T-helper 2 cell treated with Interferon-gamma antibody and Interleukin-4, amounts not matched to agents 5 μg/mL and 100 μg/mL, for 36 hours (primary cell): ENCODE measurements around the gene GLB1L.

Experiments used
- DNase-seq: peaks from one replicate; pipeline ENCODE4 v3.0.0; 2021; ENCODE audit warnings: low spot score
- H3K27ac Mint-ChIP-seq: one replicate; pipeline ENCODE4 v1.8.0; 2021; ENCODE audit warnings: mild to moderate bottlenecking, mixed read lengths
- H3K27me3 Mint-ChIP-seq: one replicate; pipeline ENCODE4 v1.8.0; 2021; ENCODE audit warnings: low read depth, mixed read lengths
- H3K36me3 Mint-ChIP-seq: one replicate; pipeline ENCODE4 v1.8.0; 2021; ENCODE audit warnings: low read depth, mixed read lengths
- H3K4me1 Mint-ChIP-seq: one replicate; pipeline ENCODE4 v1.8.0; 2021; ENCODE audit warnings: low read depth, mixed read lengths
- H3K4me3 Mint-ChIP-seq: one replicate; pipeline ENCODE4 v1.8.0; 2022; ENCODE audit warnings: mild to moderate bottlenecking, moderate library complexity, mixed read lengths
- H3K9me3 Mint-ChIP-seq: one replicate; pipeline ENCODE4 v1.8.0; 2021; ENCODE audit warnings: mixed read lengths

GLB1L gene

GRCh38 chr2:219252900-219253752, 7.9 kb upstream of the GLB1L start, which contains the start of gene TUBA4B:
Gene TUBA4B, plus strand, starts transcription at chr2:219253243. Its CDS starts 165 bp downstream, at chr2:219253408.
- Mint-ChIP-seq H3K9me3 (no peaks in the 10 kb centered on the region), H3K4me1 (peaks cover 48% of the 10 kb centered on the region), H3K36me3 (peaks cover 50% of the 10 kb centered on the region), H3K27me3 (peaks cover 3% of the 10 kb centered on the region), H3K4me3 (peak within 1 kb of the TSS; percentile 98), H3K27ac (peak within 1 kb of the TSS; percentile 90)
- DNase-seq = peak; percentile 63

- Mint-ChIP-seq H3K36me3 (peaks cover 56% of the 10 kb centered on the region), H3K4me1 (peaks cover 54% of the 10 kb centered on the region), H3K4me3 (peak overlapping the region; percentile 98), H3K9me3 (no peaks in the 10 kb centered on the region), H3K27me3 (peaks cover 3% of the 10 kb centered on the region), H3K27ac (peak overlapping the region; percentile 89)
- DNase-seq = no peak
Observed at GRCh38 chr2:219252570-219252899, 7.3 kb upstream of the GLB1L start.

- DNase-seq = no peak
- Mint-ChIP-seq H3K4me3 (peak overlapping the region; percentile 98), H3K27me3 (peaks cover 3% of the 10 kb centered on the region), H3K36me3 (peaks cover 60% of the 10 kb centered on the region), H3K4me1 (peaks cover 58% of the 10 kb centered on the region), H3K9me3 (no peaks in the 10 kb centered on the region), H3K27ac (peak overlapping the region; percentile 89)
Observed at GRCh38 chr2:219252084-219252483, 6.8 kb upstream of the GLB1L start.

- Mint-ChIP-seq H3K27me3 (peaks cover 3% of the 10 kb centered on the region), H3K9me3 (no peaks in the 10 kb centered on the region), H3K4me1 (peaks cover 63% of the 10 kb centered on the region), H3K4me3 (peak overlapping the region; percentile 98), H3K36me3 (peaks cover 64% of the 10 kb centered on the region), H3K27ac (peak overlapping the region; percentile 89)
- no peak for DNase-seq
Observed at GRCh38 chr2:219251656-219252055, 6.4 kb upstream of the GLB1L start.

GRCh38 chr2:219250049-219250781, 5.0 kb upstream of the GLB1L start:
- Mint-ChIP-seq H3K36me3 (peaks cover 68% of the 10 kb centered on the region), H3K27ac (peak overlapping the region; percentile 91), H3K9me3 (no peaks in the 10 kb centered on the region), H3K4me3 (peak overlapping the region; percentile 98), H3K27me3 (no peaks in the 10 kb centered on the region), H3K4me1 (peaks cover 66% of the 10 kb centered on the region)
- no peak for DNase-seq

- H3K4me1 Mint-ChIP-seq = peaks cover 66% of the 10 kb centered on the region
- H3K4me3 Mint-ChIP-seq = peak overlapping the region; percentile 98
- no peaks in the 10 kb centered on the region for H3K9me3 Mint-ChIP-seq
- H3K27me3 Mint-ChIP-seq = no peaks in the 10 kb centered on the region
- no peak for DNase-seq
- H3K27ac Mint-ChIP-seq = peak overlapping the region; percentile 91
- peaks cover 68% of the 10 kb centered on the region for H3K36me3 Mint-ChIP-seq
Observed at GRCh38 chr2:219249203-219249980, 4.1 kb upstream of the GLB1L start.

GRCh38 chr2:219248845-219249202, 3.6 kb upstream of the GLB1L start:
- H3K4me1 Mint-ChIP-seq = peaks cover 69% of the 10 kb centered on the region
- no peaks in the 10 kb centered on the region for H3K27me3 Mint-ChIP-seq
- peak overlapping the region; percentile 98 for H3K4me3 Mint-ChIP-seq
- H3K36me3 Mint-ChIP-seq = peaks cover 68% of the 10 kb centered on the region
- H3K9me3 Mint-ChIP-seq = no peaks in the 10 kb centered on the region
- no peak for DNase-seq
- peak overlapping the region; percentile 91 for H3K27ac Mint-ChIP-seq

GRCh38 chr2:219247678-219248642, 2.7 kb upstream of the GLB1L start:
- H3K27me3 Mint-ChIP-seq = no peaks in the 10 kb centered on the region
- peak overlapping the region; percentile 98 for H3K4me3 Mint-ChIP-seq
- peaks cover 66% of the 10 kb centered on the region for H3K36me3 Mint-ChIP-seq
- H3K4me1 Mint-ChIP-seq = peaks cover 77% of the 10 kb centered on the region
- H3K9me3 Mint-ChIP-seq = no peaks in the 10 kb centered on the region
- DNase-seq = peak; percentile 79
- peak overlapping the region; percentile 91 for H3K27ac Mint-ChIP-seq

- DNase-seq = no peak
- H3K9me3 Mint-ChIP-seq = no peaks in the 10 kb centered on the region
- peaks cover 72% of the 10 kb centered on the region for H3K4me1 Mint-ChIP-seq
- peak overlapping the region; percentile 98 for H3K4me3 Mint-ChIP-seq
- peaks cover 52% of the 10 kb centered on the region for H3K36me3 Mint-ChIP-seq
- H3K27me3 Mint-ChIP-seq = no peaks in the 10 kb centered on the region
- H3K27ac Mint-ChIP-seq = peak overlapping the region; percentile 99
Observed at GRCh38 chr2:219246559-219246958, 1.3 kb upstream of the GLB1L start.

GRCh38 chr2:219245899-219246230, 621 bp upstream of the GLB1L start:
- H3K27ac Mint-ChIP-seq = peak overlapping the region; percentile 99
- no peak for DNase-seq
- H3K36me3 Mint-ChIP-seq = peaks cover 46% of the 10 kb centered on the region
- H3K4me3 Mint-ChIP-seq = peak overlapping the region; percentile 98
- H3K9me3 Mint-ChIP-seq = no peaks in the 10 kb centered on the region
- H3K27me3 Mint-ChIP-seq = no peaks in the 10 kb centered on the region
- peaks cover 65% of the 10 kb centered on the region for H3K4me1 Mint-ChIP-seq

GRCh38 chr2:219244789-219245147, 476 bp downstream of the GLB1L start:
- H3K9me3 Mint-ChIP-seq = no peaks in the 10 kb centered on the region
- no peak for DNase-seq
- peak overlapping the region; percentile 98 for H3K4me3 Mint-ChIP-seq
- H3K27me3 Mint-ChIP-seq = no peaks in the 10 kb centered on the region
- peaks cover 56% of the 10 kb centered on the region for H3K4me1 Mint-ChIP-seq
- H3K36me3 Mint-ChIP-seq = peaks cover 35% of the 10 kb centered on the region
- H3K27ac Mint-ChIP-seq = peak overlapping the region; percentile 99

GRCh38 chr2:219243291-219243761, 1.9 kb downstream of the GLB1L start:
- peak overlapping the region; percentile 66 for H3K27ac Mint-ChIP-seq
- peaks cover 23% of the 10 kb centered on the region for H3K36me3 Mint-ChIP-seq
- no peaks in the 10 kb centered on the region for H3K27me3 Mint-ChIP-seq
- peaks cover 42% of the 10 kb centered on the region for H3K4me1 Mint-ChIP-seq
- H3K9me3 Mint-ChIP-seq = no peaks in the 10 kb centered on the region
- H3K4me3 Mint-ChIP-seq = peak overlapping the region; percentile 72
- DNase-seq = no peak

- H3K36me3 Mint-ChIP-seq = peaks cover 63% of the 10 kb centered on the region
- DNase-seq = no peak
- H3K9me3 Mint-ChIP-seq = no peaks in the 10 kb centered on the region
- no peaks in the 10 kb centered on the region for H3K27me3 Mint-ChIP-seq
- H3K4me3 Mint-ChIP-seq = no peak overlapping the region
- no peak overlapping the region for H3K27ac Mint-ChIP-seq
- peaks cover 20% of the 10 kb centered on the region for H3K4me1 Mint-ChIP-seq
Observed at GRCh38 chr2:219234331-219234730, 10.9 kb downstream of the GLB1L start.
